Type B pancreatic cell (in vitro differentiated cells): ENCODE measurements around the gene ZCCHC18. TPM values are rescaled to one million over a fixed set of nuclear protein-coding genes. Genes with fewer than 3 reads are reported as not detected.
A peak's percentile ranks its signal among the peaks of the same experiment; 100 is the strongest.
"Not testable (repeated sequence)": the region's sequence is repeated elsewhere in the genome, so short reads cannot be mapped to it uniquely, and the experiment has no call there.

Source experiments
- DNase-seq: peaks from one replicate; pipeline ENCODE4 v3.0.0; 2021; ENCODE audit warnings: mixed read lengths; ENCODE audit not compliant: unreplicated experiment; ENCODE audit errors: extremely low spot score
- H3K27ac Mint-ChIP-seq: 2 replicates; pipeline ENCODE4 v1.8.0; 2021; ENCODE audit warnings: mild to moderate bottlenecking, mixed read lengths
- H3K27me3 Mint-ChIP-seq: 2 replicates; pipeline ENCODE4 v1.8.0; 2021; ENCODE audit warnings: mixed read lengths
- H3K36me3 Mint-ChIP-seq: 2 replicates; pipeline ENCODE4 v1.8.0; 2021; ENCODE audit warnings: mixed read lengths
- H3K4me1 Mint-ChIP-seq: one replicate; pipeline ENCODE4 v1.8.0; 2021; ENCODE audit warnings: mixed read lengths; ENCODE audit not compliant: unreplicated experiment
- H3K4me3 Mint-ChIP-seq: 2 replicates; pipeline ENCODE4 v1.8.0; 2021; ENCODE audit warnings: mild to moderate bottlenecking, mixed read lengths
- H3K9me3 Mint-ChIP-seq: 2 replicates; pipeline ENCODE4 v1.8.0; 2021; ENCODE audit warnings: mixed read lengths
- long read RNA-seq: library from polyadenylated mRNA; unstranded; transcript quantifications from one replicate; pipeline ENCODE4 v2.0.0, GENCODE V29; 2020
- total RNA-seq: library from RNA; stranded (reverse); gene quantifications from 2 replicates; pipeline ENCODE4 v1.2.1, GENCODE V29; 2021; ENCODE audit warnings: low replicate concordance
- TF ChIP-seq, protein P1 (sequence below): fragments of 200-600 bp; sonication (generic); conservative IDR thresholded peaks from 2 replicates; pipeline ENCODE4 v1.5.0; 2021; ENCODE audit warnings: antibody characterized with exemption, mild to moderate bottlenecking

The ZCCHC18 gene
- 2.6 and 9.0 TPM in 2 replicates for total RNA-seq
- long read RNA-seq, transcript ZCCHC18-206 (3 exons, 2,941 nt): major isoform, 6 of 9 reads
- long read RNA-seq, partial matches to known transcripts: 0 of 9 reads
- long read RNA-seq, other reads (novel, unspliced or antisense): 0 of 9 reads

DNA sequence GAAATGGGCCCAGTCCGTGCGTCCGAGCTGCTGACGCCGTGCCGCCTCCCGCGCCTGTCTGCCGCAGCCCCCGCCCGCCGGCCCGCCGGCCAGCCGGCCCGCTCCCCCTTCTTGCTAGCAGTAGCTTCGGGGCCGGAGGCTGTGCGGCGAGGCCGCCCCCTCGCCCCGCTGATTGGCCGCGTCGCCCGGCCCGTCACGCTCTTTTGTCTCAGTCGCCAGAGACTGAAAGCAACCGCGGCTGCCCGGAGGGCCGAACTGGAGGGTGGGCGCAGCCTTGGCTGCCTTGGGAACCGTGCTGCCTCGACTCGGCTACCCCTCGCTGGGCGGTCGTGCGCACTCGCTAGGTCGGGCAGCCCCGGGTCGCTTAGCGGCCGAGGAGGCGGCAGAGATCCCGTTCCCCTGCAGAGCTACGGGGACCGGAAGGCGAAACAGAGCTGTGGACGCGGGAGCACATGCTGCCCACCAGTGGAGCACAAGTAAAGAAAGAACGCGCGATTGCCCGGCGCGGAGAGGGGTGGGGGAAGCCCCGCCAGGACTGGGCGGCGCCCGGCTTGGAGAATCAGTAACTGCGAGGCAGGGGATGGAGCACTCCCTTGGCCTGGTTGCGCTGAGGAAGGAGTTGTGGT is at the start of gene ZCCHC18:
Gene ZCCHC18 (plus strand): TSS at position 198 of the 626 bp plus-strand sequence. CDS start 1,589 bp downstream, outside the sequence.
- DNase-seq: peak; percentile 76
- Mint-ChIP-seq H3K27ac (peak within 1 kb of the TSS; percentile 73), H3K9me3 (no peaks in the 10 kb centered on the region), H3K36me3 (no peaks in the 10 kb centered on the region), H3K4me3 (peak within 1 kb of the TSS; percentile 89), H3K27me3 (no peaks in the 10 kb centered on the region), H3K4me1 (peaks cover 4% of the 10 kb centered on the region)
- TF ChIP-seq, protein P1, sequence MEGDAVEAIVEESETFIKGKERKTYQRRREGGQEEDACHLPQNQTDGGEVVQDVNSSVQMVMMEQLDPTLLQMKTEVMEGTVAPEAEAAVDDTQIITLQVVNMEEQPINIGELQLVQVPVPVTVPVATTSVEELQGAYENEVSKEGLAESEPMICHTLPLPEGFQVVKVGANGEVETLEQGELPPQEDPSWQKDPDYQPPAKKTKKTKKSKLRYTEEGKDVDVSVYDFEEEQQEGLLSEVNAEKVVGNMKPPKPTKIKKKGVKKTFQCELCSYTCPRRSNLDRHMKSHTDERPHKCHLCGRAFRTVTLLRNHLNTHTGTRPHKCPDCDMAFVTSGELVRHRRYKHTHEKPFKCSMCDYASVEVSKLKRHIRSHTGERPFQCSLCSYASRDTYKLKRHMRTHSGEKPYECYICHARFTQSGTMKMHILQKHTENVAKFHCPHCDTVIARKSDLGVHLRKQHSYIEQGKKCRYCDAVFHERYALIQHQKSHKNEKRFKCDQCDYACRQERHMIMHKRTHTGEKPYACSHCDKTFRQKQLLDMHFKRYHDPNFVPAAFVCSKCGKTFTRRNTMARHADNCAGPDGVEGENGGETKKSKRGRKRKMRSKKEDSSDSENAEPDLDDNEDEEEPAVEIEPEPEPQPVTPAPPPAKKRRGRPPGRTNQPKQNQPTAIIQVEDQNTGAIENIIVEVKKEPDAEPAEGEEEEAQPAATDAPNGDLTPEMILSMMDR: no peak

DNA sequence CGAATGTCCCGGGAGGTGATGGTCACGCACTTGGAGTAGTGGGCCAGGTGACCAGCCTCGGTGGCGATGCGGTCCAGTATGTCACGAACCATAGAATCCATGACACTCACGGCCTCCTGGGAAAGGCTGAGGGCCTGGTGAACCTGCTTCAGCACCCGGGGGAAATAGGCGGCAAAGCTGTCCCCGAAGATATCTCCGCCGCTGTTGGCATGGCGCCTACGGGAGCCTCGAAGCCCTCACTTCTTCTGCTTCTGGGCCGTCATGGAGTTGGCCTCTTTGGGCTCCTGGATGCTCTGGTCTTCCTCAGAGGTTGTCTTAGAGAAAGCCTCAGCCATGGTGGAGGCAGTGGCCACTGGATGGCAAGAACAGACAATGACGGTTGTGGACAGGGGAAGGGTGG is 49.7 kb upstream of the ZCCHC18 start:
- H3K27me3 Mint-ChIP-seq, DNase-seq, H3K27ac Mint-ChIP-seq, H3K9me3 Mint-ChIP-seq, H3K4me1 Mint-ChIP-seq, H3K36me3 Mint-ChIP-seq, H3K4me3 Mint-ChIP-seq: not testable (repeated sequence)

DNA sequence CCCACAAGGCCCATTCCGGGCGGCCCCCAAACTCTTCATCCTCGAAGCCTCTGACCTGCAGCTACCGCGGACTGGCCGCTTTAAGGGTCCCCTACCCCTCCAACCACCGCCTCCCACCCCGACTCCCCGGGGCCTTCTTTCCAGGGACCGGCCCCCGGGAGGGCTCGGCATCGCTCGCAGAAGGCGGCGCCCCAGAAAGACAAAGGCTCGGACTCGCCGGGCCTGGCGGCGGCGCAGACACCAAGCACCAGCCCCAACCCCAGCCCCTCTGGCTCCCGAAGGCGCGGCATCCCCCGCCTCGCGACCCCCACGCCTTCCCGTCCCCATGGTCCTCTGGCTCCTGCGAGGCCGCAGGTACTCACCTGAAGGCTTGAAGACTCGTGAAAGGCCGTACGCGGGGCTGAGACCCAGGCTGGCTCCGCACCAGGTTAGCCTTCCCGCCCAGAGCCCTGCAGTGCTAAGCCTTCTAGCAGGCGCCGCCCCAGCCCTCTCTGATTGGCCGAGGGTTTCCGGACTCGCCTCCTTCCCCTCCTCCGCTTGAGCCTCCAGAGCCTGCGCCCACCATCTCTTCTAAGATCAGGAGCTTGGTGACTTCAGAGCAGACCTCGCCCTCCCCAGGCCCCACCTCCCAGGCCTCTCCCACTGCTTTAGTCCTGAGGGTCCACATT is 36.4 kb upstream of the ZCCHC18 start, which contains the start of gene TMSB15C:
Gene TMSB15C (minus strand): TSS at position 459 of the 668 bp plus-strand sequence.
- H3K27me3 Mint-ChIP-seq, H3K4me1 Mint-ChIP-seq, H3K36me3 Mint-ChIP-seq, DNase-seq, H3K27ac Mint-ChIP-seq, H3K4me3 Mint-ChIP-seq, H3K9me3 Mint-ChIP-seq: not testable (repeated sequence)

DNA sequence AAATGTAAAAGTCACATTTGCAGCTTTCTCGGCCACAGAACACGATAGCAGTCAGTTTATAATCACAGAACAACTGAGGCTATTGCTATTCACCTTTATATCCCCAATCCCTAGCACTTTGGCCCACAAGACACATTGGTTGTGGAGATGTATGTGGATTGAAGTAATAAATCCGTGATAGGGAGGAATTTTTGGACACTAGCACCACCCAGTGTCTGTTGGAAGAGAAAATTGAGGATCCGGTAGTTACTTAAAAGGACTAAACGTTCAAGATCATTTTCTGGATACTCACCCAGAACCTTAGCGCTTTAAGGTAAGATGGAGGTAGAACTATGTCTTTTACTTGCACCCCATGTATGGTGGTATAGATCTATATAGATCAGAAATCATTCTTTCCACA is 34.5 kb upstream of the ZCCHC18 start:
- not testable (repeated sequence) for H3K9me3 Mint-ChIP-seq, H3K27me3 Mint-ChIP-seq, H3K36me3 Mint-ChIP-seq, DNase-seq, H3K27ac Mint-ChIP-seq, H3K4me1 Mint-ChIP-seq, H3K4me3 Mint-ChIP-seq

DNA sequence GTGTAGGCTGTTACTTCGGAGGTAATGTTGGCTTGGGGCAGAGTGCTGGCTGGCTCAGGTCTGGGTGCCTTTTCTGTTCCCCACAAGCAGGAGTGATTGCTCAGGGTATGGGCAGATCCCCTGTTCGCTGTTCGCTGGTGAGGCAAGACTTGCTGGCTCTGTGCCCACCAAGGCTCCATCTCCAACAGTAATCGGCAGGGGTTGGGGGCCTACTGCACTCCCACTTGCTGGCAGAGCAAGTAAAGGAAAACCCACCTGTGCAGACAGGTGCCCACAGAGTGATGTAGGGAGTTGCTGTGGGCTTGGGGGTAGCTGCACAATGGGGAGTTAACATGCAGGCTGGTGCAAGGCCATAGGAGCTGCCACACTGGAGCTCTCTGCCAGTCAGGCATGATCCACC is 28.3 kb upstream of the ZCCHC18 start:
- TF ChIP-seq, protein P1: no peak
- no peak for DNase-seq
- H3K36me3 Mint-ChIP-seq: no peaks in the 10 kb centered on the region
- H3K4me1 Mint-ChIP-seq: no peaks in the 10 kb centered on the region
- no peaks in the 10 kb centered on the region for H3K9me3 Mint-ChIP-seq
- no peaks in the 10 kb centered on the region for H3K27me3 Mint-ChIP-seq
- no peak overlapping the region for H3K4me3 Mint-ChIP-seq
- H3K27ac Mint-ChIP-seq: no peak overlapping the region

DNA sequence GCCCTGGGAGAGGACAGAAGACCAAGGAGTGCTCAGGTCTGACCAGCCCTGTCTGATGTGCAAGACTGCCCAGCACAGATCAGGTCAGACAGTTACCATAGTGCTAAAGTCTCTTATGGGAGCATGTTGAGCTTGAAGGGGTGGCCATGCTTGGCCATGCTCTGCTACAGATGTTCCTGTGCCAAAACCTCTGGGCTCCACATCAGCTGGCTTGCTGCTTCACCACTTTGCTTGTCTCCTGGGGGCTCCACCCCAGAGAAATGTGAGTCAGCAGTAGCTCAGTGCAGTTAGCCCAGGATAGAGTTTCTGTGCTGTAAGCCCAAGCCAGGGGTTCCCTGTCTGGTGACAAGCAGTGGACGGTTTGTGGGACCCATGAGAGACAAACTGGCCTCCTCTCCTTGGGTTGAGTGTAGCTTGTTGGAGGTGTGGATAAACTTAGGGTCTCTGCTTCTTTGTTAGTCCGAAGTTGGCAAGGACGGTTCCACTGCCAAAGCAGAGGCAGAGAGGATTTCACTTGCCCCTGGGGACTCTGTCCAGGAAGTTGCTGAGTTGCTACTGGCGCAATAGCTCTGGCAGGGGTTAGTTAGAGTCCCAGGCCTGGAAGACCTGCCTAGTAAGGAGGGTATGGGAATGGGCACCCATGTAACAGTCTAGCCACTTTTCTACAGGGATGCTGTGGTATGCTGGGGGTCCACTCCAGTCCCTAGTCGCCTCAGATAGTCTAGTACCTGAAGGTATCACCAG is 27.6 kb upstream of the ZCCHC18 start:
- H3K4me3 Mint-ChIP-seq: no peak overlapping the region
- no peaks in the 10 kb centered on the region for H3K27me3 Mint-ChIP-seq
- no peak for DNase-seq
- TF ChIP-seq, protein P1: no peak
- no peaks in the 10 kb centered on the region for H3K36me3 Mint-ChIP-seq
- H3K4me1 Mint-ChIP-seq: no peaks in the 10 kb centered on the region
- no peak overlapping the region for H3K27ac Mint-ChIP-seq
- no peaks in the 10 kb centered on the region for H3K9me3 Mint-ChIP-seq

DNA sequence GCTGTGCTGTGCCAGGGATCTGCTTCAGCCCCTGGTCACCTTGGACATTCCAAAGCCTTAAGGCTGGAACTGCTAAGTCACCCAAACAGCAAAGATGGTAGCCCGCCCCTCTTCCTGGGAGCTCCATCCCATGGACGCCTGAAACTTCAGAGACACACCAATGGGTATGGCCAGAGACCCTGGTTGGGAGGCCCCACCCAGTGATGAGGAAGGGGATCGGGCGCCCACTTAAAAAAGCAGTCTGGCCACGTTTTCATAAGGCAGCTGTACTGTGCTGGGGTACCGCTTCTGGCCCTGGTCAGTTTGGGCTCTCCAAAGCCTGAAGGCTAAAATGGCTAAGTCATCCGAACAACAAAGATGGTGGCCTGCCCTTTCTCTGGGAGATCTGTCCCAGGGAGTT is 26.8 kb upstream of the ZCCHC18 start:
- H3K9me3 Mint-ChIP-seq: no peaks in the 10 kb centered on the region
- H3K36me3 Mint-ChIP-seq: no peaks in the 10 kb centered on the region
- no peak for DNase-seq
- no peaks in the 10 kb centered on the region for H3K27me3 Mint-ChIP-seq
- no peak overlapping the region for H3K27ac Mint-ChIP-seq
- no peaks in the 10 kb centered on the region for H3K4me1 Mint-ChIP-seq
- TF ChIP-seq, protein P1: no peak
- H3K4me3 Mint-ChIP-seq: no peak overlapping the region
